22Rv1 (cell line): ENCODE measurements around the gene MARK1.

Experiments used
- CTCF ChIP-seq: fragments of 450-650 bp; IDR thresholded peaks from 2 replicates; pipeline ENCODE4 v1.5.1; 2017; ENCODE audit warnings: mild to moderate bottlenecking
- ZFX ChIP-seq: fragments of 450-650 bp; IDR thresholded peaks from 2 replicates; pipeline ENCODE4 v1.6.1; 2017; ENCODE audit warnings: antibody characterized with exemption, borderline replicate concordance

- TF ChIP-seq CTCF (no peak), ZFX (no peak)
These were observed 138.4 kb downstream of the MARK1 start for GRCh38 chr1:220666349-220666748.
